Mesenchymal stem cell (in vitro differentiated cells and primary cell): ENCODE results near the gene RBM34.
"Not testable (repeated sequence)": the region's sequence is repeated elsewhere in the genome, so short reads cannot be mapped to it uniquely, and the experiment has no call there.

Source experiments
- DNase-seq: peaks from one replicate; pipeline ENCODE4 v3.0.0-alpha.2; 2013
- H2AFZ ChIP-seq: one replicate; pipeline ENCODE4 v1.6.1; 2013; ENCODE audit warnings: low read depth, mild to moderate bottlenecking, control low read depth, inconsistent platforms, low read length, moderate library complexity
- H2AK5ac ChIP-seq: 2 replicates; pipeline ENCODE4 v1.6.1; 2013; ENCODE audit warnings: low read length, moderate library complexity, mild to moderate bottlenecking, inconsistent platforms; ENCODE audit not compliant: severe bottlenecking
- H2BK120ac ChIP-seq: one replicate; pipeline ENCODE4 v1.6.1; 2013; ENCODE audit warnings: low read depth, mild to moderate bottlenecking, inconsistent platforms, low read length, moderate library complexity
- H2BK12ac ChIP-seq, 2 experiments: one replicate each; pipeline ENCODE4 v1.6.1; 2013; ENCODE audit warnings: inconsistent platforms in 2 of 2, low read length in 2 of 2, mild to moderate bottlenecking in 2 of 2, moderate library complexity in 2 of 2, control low read depth in 1 of 2
- H2BK15ac ChIP-seq: one replicate; pipeline ENCODE4 v1.6.1; 2013; ENCODE audit warnings: mild to moderate bottlenecking, low read depth, inconsistent platforms; ENCODE audit not compliant: poor library complexity, severe bottlenecking
- H2BK5ac ChIP-seq: 2 replicates; pipeline ENCODE4 v1.6.1; 2013; ENCODE audit warnings: low read depth, mild to moderate bottlenecking, low read length, control low read depth, inconsistent platforms; ENCODE audit not compliant: poor library complexity, severe bottlenecking
- H3K14ac ChIP-seq, 2 experiments: one replicate each; pipeline ENCODE4 v1.6.1; 2013; ENCODE audit warnings: inconsistent platforms in 2 of 2, low read length in 2 of 2, control low read depth in 1 of 2, mild to moderate bottlenecking in 1 of 2, moderate library complexity in 1 of 2
- H3K18ac ChIP-seq, 2 experiments: one replicate each; pipeline ENCODE4 v1.6.1; 2013; ENCODE audit warnings: inconsistent platforms in 2 of 2, low read length in 2 of 2, control low read depth in 1 of 2, low read depth in 1 of 2, mild to moderate bottlenecking in 1 of 2
- H3K23ac ChIP-seq, 2 experiments: one replicate each; pipeline ENCODE4 v1.6.1; 2013; ENCODE audit warnings: inconsistent platforms in 2 of 2, low read length in 2 of 2, mild to moderate bottlenecking in 2 of 2, moderate library complexity in 2 of 2, control low read depth in 1 of 2
- H3K27ac ChIP-seq: 2 replicates; pipeline ENCODE4 v1.5.1; 2013; ENCODE audit warnings: mild to moderate bottlenecking, moderate library complexity, low read length, control low read depth, inconsistent platforms; ENCODE audit not compliant: poor library complexity, severe bottlenecking
- H3K27me3 ChIP-seq, 2 experiments: 2 replicates each; pipeline versions ENCODE4 v1.6.1 to v1.7.0; 2013; ENCODE audit warnings: low read length in 2 of 2, mild to moderate bottlenecking in 2 of 2, moderate library complexity in 2 of 2, control low read depth in 1 of 2, inconsistent platforms in 1 of 2; ENCODE audit not compliant: control insufficient read depth in 1 of 2, insufficient read depth in 1 of 2
- H3K36me3 ChIP-seq, 2 experiments: 2 replicates each; pipeline versions ENCODE4 v1.6.1 to v1.7.0; 2013; ENCODE audit warnings: low read length in 2 of 2, control low read depth in 1 of 2, inconsistent platforms in 1 of 2, low read depth in 1 of 2, mild to moderate bottlenecking in 1 of 2; ENCODE audit not compliant: insufficient read depth in 2 of 2, control insufficient read depth in 1 of 2
- H3K4ac ChIP-seq, 2 experiments: one replicate each; pipeline ENCODE4 v1.6.1; 2013; ENCODE audit warnings: inconsistent platforms in 2 of 2, low read length in 2 of 2, mild to moderate bottlenecking in 2 of 2, moderate library complexity in 2 of 2, control low read depth in 1 of 2, low read depth in 1 of 2
- H3K4me1 ChIP-seq: 2 replicates; pipeline ENCODE4 v1.6.1; 2013; ENCODE audit warnings: low read depth, low read length, control low read depth; ENCODE audit not compliant: control insufficient read depth, insufficient read depth
- H3K4me2 ChIP-seq: 2 replicates; pipeline ENCODE4 v1.6.1; 2013; ENCODE audit warnings: low read length, mild to moderate bottlenecking, inconsistent platforms; ENCODE audit not compliant: poor library complexity, severe bottlenecking
- H3K4me3 ChIP-seq, 2 experiments: 2 replicates each; pipeline versions ENCODE4 v1.5.1 to v1.7.0; 2013; ENCODE audit warnings: low read length in 2 of 2, mild to moderate bottlenecking in 2 of 2, control low read depth in 1 of 2, low read depth in 1 of 2; ENCODE audit not compliant: insufficient read depth in 1 of 2
- H3K79me1 ChIP-seq: replicated peaks from 2 replicates; pipeline ENCODE4 v1.6.1; 2013; ENCODE audit warnings: mild to moderate bottlenecking, control low read depth, low read length, inconsistent platforms; ENCODE audit not compliant: poor library complexity, severe bottlenecking
- H3K9ac ChIP-seq: 2 replicates; pipeline ENCODE4 v1.7.0; 2013; ENCODE audit warnings: mild to moderate bottlenecking, low read length, moderate library complexity
- H3K9me3 ChIP-seq: 2 replicates; pipeline ENCODE4 v1.7.0; 2013; ENCODE audit warnings: mild to moderate bottlenecking, low read length; ENCODE audit not compliant: control insufficient read depth
- H4K8ac ChIP-seq: one replicate; pipeline ENCODE4 v1.6.1; 2013; ENCODE audit warnings: inconsistent platforms, mild to moderate bottlenecking, low read length, moderate library complexity
- H4K91ac ChIP-seq: one replicate; pipeline ENCODE4 v1.6.1; 2013; ENCODE audit warnings: mild to moderate bottlenecking, low read length, inconsistent platforms
- WGBS: methylation state at CpG from one replicate; pipeline ENCODE4 v1.1.7; 2013; ENCODE audit warnings: mixed read lengths; 5-methylcytosine and 5-hydroxymethylcytosine counted together

The RBM34 gene

GRCh38 chr1:235205687-235206086 is 44.6 kb upstream of the RBM34 start:
- Histone ChIP-seq H3K4me1 (no peaks in the 10 kb centered on the region), H3K36me3 (peaks cover 18 to 59% of the 10 kb centered on the region in 2 experiments), H2BK15ac (no peak overlapping the region), H3K4me2 (no peak overlapping the region), H4K91ac (no peak overlapping the region), H2AFZ (no peak overlapping the region), H3K9me3 (no peaks in the 10 kb centered on the region), H2AK5ac (no peak overlapping the region), H2BK120ac (no peak overlapping the region), H3K23ac (no peak overlapping the region), H3K4ac (no peak overlapping the region), H3K27me3 (no peaks in the 10 kb centered on the region), H3K4me3 (no peak overlapping the region), H4K8ac (no peak overlapping the region), H2BK5ac (no peak overlapping the region), H3K9ac (no peak overlapping the region), H3K27ac (no peak overlapping the region), H3K14ac (no peak overlapping the region), H2BK12ac (no peak overlapping the region), H3K79me1 (peaks cover 13% of the 10 kb centered on the region), H3K18ac (no peak overlapping the region)
- WGBS = 100% methylated on average over 2 of the region's 3 CpGs
- DNase-seq = no peak

- no peak overlapping the region for H3K4me3 ChIP-seq
- WGBS = no CpG with 5 or more reads among the region's 1 CpG
- no peak overlapping the region for H2AFZ ChIP-seq
These were observed 42.4 kb upstream of the RBM34 start for GRCh38 chr1:235203428-235203827.

GRCh38 chr1:235202447-235202846 is 41.4 kb upstream of the RBM34 start:
- not testable (repeated sequence) for DNase-seq, H3K4me3 ChIP-seq, H2BK5ac ChIP-seq, H3K23ac ChIP-seq, H3K4me1 ChIP-seq, H2BK12ac ChIP-seq, H3K18ac ChIP-seq, H3K79me1 ChIP-seq, H2AK5ac ChIP-seq, H2BK15ac ChIP-seq, H3K9ac ChIP-seq, H3K14ac ChIP-seq, H4K8ac ChIP-seq, H2AFZ ChIP-seq, H3K27me3 ChIP-seq, H2BK120ac ChIP-seq, H4K91ac ChIP-seq, H3K4ac ChIP-seq, H3K9me3 ChIP-seq, H3K4me2 ChIP-seq, H3K27ac ChIP-seq
- WGBS = 100% methylated on average over 5 of the region's 5 CpGs
- H3K36me3 ChIP-seq = peaks cover 12 to 38% of the 10 kb centered on the region in 2 experiments

More at GRCh38 chr1:235203428-235203827, 42.4 kb upstream of the RBM34 start:
- Histone ChIP-seq H3K27ac (no peak overlapping the region), H2BK120ac (no peak overlapping the region), H3K4ac (no peak overlapping the region), H2BK15ac (no peak overlapping the region), H3K4me2 (no peak overlapping the region), H3K27me3 (no peaks in the 10 kb centered on the region), H3K4me1 (no peaks in the 10 kb centered on the region), H2BK12ac (no peak overlapping the region), H3K9me3 (no peaks in the 10 kb centered on the region), H3K23ac (no peak overlapping the region), H3K9ac (no peak overlapping the region), H2AK5ac (no peak overlapping the region), H3K36me3 (peaks cover 12 to 43% of the 10 kb centered on the region in 2 experiments), H2BK5ac (no peak overlapping the region), H3K18ac (no peak overlapping the region), H4K91ac (no peak overlapping the region), H3K79me1 (peaks cover 10% of the 10 kb centered on the region), H3K14ac (no peak overlapping the region), H4K8ac (no peak overlapping the region)
- no peak for DNase-seq

GRCh38 chr1:235199441-235199840 is 38.4 kb upstream of the RBM34 start:
- no peak overlapping the region for H4K91ac ChIP-seq
- H3K4ac ChIP-seq = no peak overlapping the region
- no peak overlapping the region for H3K4me2 ChIP-seq
- H2AFZ ChIP-seq = no peak overlapping the region
- peak overlapping the region; percentile 79 for H3K9ac ChIP-seq
- H3K14ac ChIP-seq = no peak overlapping the region
- no peaks in the 10 kb centered on the region for H3K4me1 ChIP-seq
- H3K18ac ChIP-seq = no peak overlapping the region
- no peaks in the 10 kb centered on the region for H3K27me3 ChIP-seq
- H2BK5ac ChIP-seq = no peak overlapping the region
- 28% methylated on average over 3 of the region's 6 CpGs for WGBS
- peak; percentile 53 for DNase-seq
- H3K36me3 ChIP-seq = peaks cover 12 to 33% of the 10 kb centered on the region in 2 experiments
- no peak overlapping the region for H2BK15ac ChIP-seq
- H2BK12ac ChIP-seq = no peak overlapping the region
- no peak overlapping the region for H3K23ac ChIP-seq
- no peak overlapping the region for H3K27ac ChIP-seq
- H2BK120ac ChIP-seq = no peak overlapping the region
- H4K8ac ChIP-seq = no peak overlapping the region
- H3K9me3 ChIP-seq = no peaks in the 10 kb centered on the region
- H3K4me3 ChIP-seq = no peak overlapping the region
- no peak overlapping the region for H2AK5ac ChIP-seq
- peaks cover 6% of the 10 kb centered on the region for H3K79me1 ChIP-seq
